HCT116 (cell line): ENCODE data around the gene LRP2. TPM values are rescaled to one million over a fixed set of nuclear protein-coding genes. Genes with fewer than 3 reads are reported as not detected.

Experiments used
- ATAC-seq: fragments of 200-7000 bp; cut with Tn5 transposase; 2 replicates; pipeline ENCODE4 v1.9.1; 2020; ENCODE audit warnings: mild to moderate bottlenecking, moderate library complexity
- BruUV-seq: library from RNA; stranded (reverse); fragments of 400-500 nt; replicated peaks from 2 replicates; lab custom pipeline; 2021; lab: Mats Ljungman, UMichigan
- CTCF ChIA-PET: fragments of 300-600 bp; sonication (Branson Sonifier 250); formaldehyde crosslinking; loops from one replicate; lab custom pipeline; 2021; ENCODE audit warnings: antibody characterized with exemption; lab: Charles Lee
- POLR2A ChIA-PET: fragments of 300-600, 350-600 bp; sonication (Branson Sonifier 250); formaldehyde crosslinking; loops from one replicate; lab custom pipeline; 2021; ENCODE audit warnings: antibody characterized with exemption; lab: Charles Lee
- RAD21 ChIA-PET, 2 experiments: fragments of 300-600 bp; sonication (Branson Sonifier 250); formaldehyde crosslinking; loops; one replicate each; lab custom pipeline; 2023; ENCODE audit warnings: low total read pairs in 2 of 2; ENCODE audit not compliant: uncharacterized antibody in 2 of 2, unreplicated experiment in 2 of 2, low non-redundant PET in 1 of 2; lab: Charles Lee
- DNase-seq: peaks from one replicate; pipeline ENCODE4 v3.0.0-alpha.2; 2010; ENCODE audit warnings: low read depth, low spot score
- H2AFZ ChIP-seq: fragments of 200-600 bp; shearing (Covaris generic), sonication (generic); 2 replicates; pipeline ENCODE4 v1.6.1; 2017; ENCODE audit warnings: low read depth, mixed run types, mixed read lengths, antibody characterized with exemption, low read length; ENCODE audit not compliant: poor library complexity, severe bottlenecking
- H3K27ac ChIP-seq: 2 replicates; pipeline ENCODE4 v1.5.1; 2012; ENCODE audit warnings: low read depth, low read length
- H3K27me3 ChIP-seq: fragments of 200-600 bp; sonication (generic); 2 replicates; pipeline ENCODE4 v1.6.1; 2016; ENCODE audit warnings: mixed run types, low read length, mixed read lengths; ENCODE audit not compliant: insufficient read depth
- H3K36me3 ChIP-seq, 2 experiments: fragments of 200-500 bp in 1 of 2; fragments of 200-600 bp in 1 of 2; sonication (Bioruptor generic) in 1 of 2; sonication (generic) in 1 of 2; 2 replicates each; pipeline versions ENCODE4 v1.5.1 to v1.6.1; 2014 to 2016; ENCODE audit warnings: low read length in 2 of 2, inconsistent platforms in 1 of 2, mixed read lengths in 1 of 2, mixed run types in 1 of 2; ENCODE audit not compliant: insufficient read depth in 2 of 2, control insufficient read depth in 1 of 2
- H3K4me1 ChIP-seq, 2 experiments: fragments of 200-600 bp in 1 of 2; sonication (generic) in 1 of 2; 2 replicates each; pipeline versions ENCODE4 v1.5.1 to v1.6.1; 2012 to 2017; ENCODE audit warnings: low read length in 2 of 2, inconsistent platforms in 1 of 2, mild to moderate bottlenecking in 1 of 2, mixed read lengths in 1 of 2, mixed run types in 1 of 2, moderate library complexity in 1 of 2; ENCODE audit not compliant: insufficient read depth in 2 of 2, control insufficient read depth in 1 of 2
- H3K4me2 ChIP-seq: fragments of 200-600 bp; sonication (generic); 2 replicates; pipeline ENCODE4 v1.6.1; 2017; ENCODE audit warnings: mixed run types, low read length, mixed read lengths
- H3K4me3 ChIP-seq, 2 experiments: fragments of 200-600 bp in 1 of 2; sonication (generic) in 1 of 2; replicated peaks in 1 of 2; 2 replicates each; pipeline ENCODE4 v1.5.1; 2011 to 2016; ENCODE audit warnings: low read length in 2 of 2, control low read depth in 1 of 2, low read depth in 1 of 2, mild to moderate bottlenecking in 1 of 2, mixed read lengths in 1 of 2, mixed run types in 1 of 2
- H3K79me2 ChIP-seq: fragments of 200-600 bp; sonication (generic); 2 replicates; pipeline ENCODE4 v1.6.1; 2017; ENCODE audit warnings: mild to moderate bottlenecking, mixed run types, low read length, moderate library complexity, mixed read lengths; ENCODE audit not compliant: insufficient read depth
- H3K9ac ChIP-seq: fragments of 200-600 bp; sonication (generic); 2 replicates; pipeline ENCODE4 v1.6.1; 2016; ENCODE audit warnings: low read length, mixed read lengths
- H3K9me2 ChIP-seq: fragments of 200-600 bp; sonication (generic), shearing (Covaris generic); 2 replicates; pipeline ENCODE4 v1.6.1; 2017; ENCODE audit warnings: mixed run types, mild to moderate bottlenecking, moderate library complexity; ENCODE audit not compliant: insufficient read depth
- H3K9me3 ChIP-seq, 2 experiments: fragments of 200-500 bp in 1 of 2; fragments of 200-600 bp in 1 of 2; sonication (Bioruptor generic) in 1 of 2; sonication (generic) in 1 of 2; 2 replicates each; pipeline ENCODE4 v1.6.1; 2014 to 2017; ENCODE audit warnings: low read length in 2 of 2, mixed read lengths in 2 of 2, inconsistent platforms in 1 of 2, low read depth in 1 of 2, mild to moderate bottlenecking in 1 of 2, mixed run types in 1 of 2, moderate library complexity in 1 of 2; ENCODE audit not compliant: control insufficient read depth in 1 of 2, insufficient read depth in 1 of 2
- H4K20me1 ChIP-seq: fragments of 200-600 bp; sonication (generic), shearing (Covaris generic); 2 replicates; pipeline ENCODE4 v1.6.1; 2017; ENCODE audit warnings: mixed run types, mild to moderate bottlenecking, moderate library complexity; ENCODE audit not compliant: insufficient read depth
- CBX3 ChIP-seq: IDR thresholded peaks from 2 replicates; pipeline ENCODE4 v1.6.1; 2012; ENCODE audit warnings: low read depth
- EGR1 ChIP-seq: IDR thresholded peaks from 2 replicates; pipeline ENCODE4 v1.6.1; 2012; ENCODE audit warnings: low read depth
- ELF1 ChIP-seq: IDR thresholded peaks from 2 replicates; pipeline ENCODE4 v1.6.1; 2012; ENCODE audit warnings: low read depth, borderline replicate concordance
- EZH2 ChIP-seq: fragments of 200-600 bp; sonication (generic); IDR thresholded peaks from 2 replicates; pipeline ENCODE4 v1.6.1; 2017; ENCODE audit warnings: antibody characterized with exemption, mixed run types
- EZH2phosphoT487 ChIP-seq: fragments of 200-600 bp; IDR thresholded peaks from 2 replicates; pipeline ENCODE4 v1.6.1; 2018; ENCODE audit warnings: antibody characterized with exemption, borderline replicate concordance
- FOSL1 ChIP-seq: IDR thresholded peaks from 2 replicates; pipeline ENCODE4 v1.6.1; 2012; ENCODE audit warnings: low read depth
- JUND ChIP-seq: IDR thresholded peaks from 2 replicates; pipeline ENCODE4 v1.6.1; 2012
- MAX ChIP-seq: IDR thresholded peaks from 2 replicates; pipeline ENCODE4 v1.6.1; 2012
- POLR2A ChIP-seq: IDR thresholded peaks from 2 replicates; pipeline ENCODE4 v1.7.0; 2011; ENCODE audit warnings: borderline replicate concordance; ENCODE audit not compliant: insufficient read depth, insufficient read length; ENCODE audit errors: extremely low read depth
- POLR2AphosphoS5 ChIP-seq: IDR thresholded peaks from 2 replicates; pipeline ENCODE4 v1.6.1; 2011; ENCODE audit warnings: mild to moderate bottlenecking, low read depth, low read length, moderate library complexity
- RAD21 ChIP-seq: IDR thresholded peaks from 2 replicates; pipeline ENCODE4 v1.6.1; 2012; ENCODE audit warnings: low read depth, mild to moderate bottlenecking
- REST ChIP-seq: IDR thresholded peaks from 2 replicates; pipeline ENCODE4 v1.6.1; 2012; ENCODE audit warnings: low read depth
- SIN3A ChIP-seq: IDR thresholded peaks from 2 replicates; pipeline ENCODE4 v1.6.1; 2012; ENCODE audit warnings: low read depth
- SP1 ChIP-seq: IDR thresholded peaks from 2 replicates; pipeline ENCODE4 v1.6.1; 2012; ENCODE audit warnings: low read depth
- SRF ChIP-seq: IDR thresholded peaks from 2 replicates; pipeline ENCODE4 v1.6.1; 2012; ENCODE audit warnings: low read depth
- TCF7L2 ChIP-seq: IDR thresholded peaks from 2 replicates; pipeline ENCODE4 v1.7.0; 2011; ENCODE audit warnings: borderline replicate concordance, inconsistent platforms; ENCODE audit not compliant: insufficient read depth, insufficient read length; ENCODE audit errors: extremely low read depth
- YY1 ChIP-seq: IDR thresholded peaks from 2 replicates; pipeline ENCODE4 v1.6.1; 2011; ENCODE audit warnings: low read length, low read depth, moderate library complexity, mild to moderate bottlenecking; ENCODE audit not compliant: insufficient replicate concordance; ENCODE audit errors: extremely low read depth
- ZBTB33 ChIP-seq: IDR thresholded peaks from 2 replicates; pipeline ENCODE4 v1.6.1; 2011; ENCODE audit warnings: mild to moderate bottlenecking, low read length, moderate library complexity; ENCODE audit not compliant: insufficient replicate concordance; ENCODE audit errors: extremely low read depth
- ZNF274 ChIP-seq: fragments of 200-500 bp; sonication (Bioruptor generic); IDR thresholded peaks from 2 replicates; pipeline ENCODE4 v1.6.1; 2014; ENCODE audit warnings: mild to moderate bottlenecking, low read depth, low read length, inconsistent platforms
- intact Hi-C: fragments of 100-400 bp; cut with micrococcal nuclease; formaldehyde crosslinking; loops from 2 replicates; pipeline ENCODE4 v1.10.0; 2022
- total RNA-seq: library from RNA; stranded (reverse); gene quantifications from one replicate; pipeline ENCODE4 v1.2.1, GENCODE V29; 2021; ENCODE audit not compliant: unreplicated experiment
- TF ChIP-seq, protein P1 (sequence below): IDR thresholded peaks from 2 replicates; pipeline ENCODE4 v1.6.1; 2012

LRP2 gene
- total RNA-seq, 1 experiment from 2014 or later, result 0.20 TPM

DNA sequence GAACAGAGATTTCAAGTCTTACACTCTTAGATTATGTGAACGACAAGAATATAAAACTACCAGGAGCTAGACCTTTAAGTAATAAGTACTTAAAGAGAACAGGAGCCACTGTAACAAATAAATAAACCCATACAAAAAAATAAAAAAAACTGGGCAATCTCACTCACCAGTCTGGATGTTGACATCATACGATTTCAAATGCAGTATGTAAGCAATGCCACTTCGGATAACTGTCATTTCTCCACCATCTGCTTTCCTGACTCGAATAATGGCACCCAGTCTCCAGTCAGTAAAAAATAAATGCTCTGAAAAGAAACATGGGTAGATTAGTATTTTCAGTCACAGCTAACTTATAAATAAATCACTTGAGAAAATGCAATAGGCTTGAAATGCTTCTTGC, 115.1 kb downstream of the LRP2 start:
- RAD21 ChIA-PET, result no interaction called here
- no TSS peak for BruUV-seq
- CTCF ChIA-PET, result no interaction called here

More for the DNA sequence above, 115.1 kb downstream of the LRP2 start:
- Histone ChIP-seq H3K27me3 (no peaks in the 10 kb centered on the region), H3K4me2 (no peak overlapping the region), H3K4me3 (no peak overlapping the region), H2AFZ (no peak overlapping the region), H3K27ac (no peak overlapping the region), H4K20me1 (no peaks in the 10 kb centered on the region), H3K9me3 (no peaks in the 10 kb centered on the region), H3K9me2 (no peaks in the 10 kb centered on the region), H3K79me2 (no peaks in the 10 kb centered on the region), H3K9ac (no peak overlapping the region), H3K4me1 (no peaks in the 10 kb centered on the region), H3K36me3 (no peaks in the 10 kb centered on the region)
- POLR2A ChIA-PET, result no interaction called here
- ATAC-seq, result no peak
- intact Hi-C loops, result no loop called here
- no peak for DNase-seq
- TF ChIP-seq SRF, result no peak
- no peak for TF ChIP-seq REST
- no peak for TF ChIP-seq EZH2phosphoT487
- TF ChIP-seq RAD21, result no peak
- no peak for TF ChIP-seq EZH2
- no peak for TF ChIP-seq MAX
- TF ChIP-seq ELF1, result no peak
- TF ChIP-seq SP1, result no peak
- TF ChIP-seq YY1, result no peak
- TF ChIP-seq ZBTB33, result no peak
- TF ChIP-seq POLR2AphosphoS5, result no peak
- TF ChIP-seq SIN3A, result no peak
- TF ChIP-seq CBX3, result no peak
- TF ChIP-seq JUND, result no peak
- no peak for TF ChIP-seq POLR2A
- TF ChIP-seq, protein P1, sequence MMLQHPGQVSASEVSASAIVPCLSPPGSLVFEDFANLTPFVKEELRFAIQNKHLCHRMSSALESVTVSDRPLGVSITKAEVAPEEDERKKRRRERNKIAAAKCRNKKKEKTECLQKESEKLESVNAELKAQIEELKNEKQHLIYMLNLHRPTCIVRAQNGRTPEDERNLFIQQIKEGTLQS, result no peak
- no peak for TF ChIP-seq EGR1
- no peak for TF ChIP-seq TCF7L2
- TF ChIP-seq ZNF274, result no peak
- no peak for TF ChIP-seq FOSL1
